WTC11 (cell line): Measurements from ENCODE around the gene ENC1. TPM values are rescaled to one million over a fixed set of nuclear protein-coding genes. Genes with fewer than 3 reads are reported as not detected.

Experiments used
- ATAC-seq: fragments of 200-7000 bp; cut with Tn5 transposase; 2 replicates; pipeline ENCODE4 v1.10.0; 2021; ENCODE audit warnings: mild to moderate bottlenecking, moderate library complexity
- CTCF ChIA-PET: fragments of 300-600 bp; sonication (Branson Sonifier 250); formaldehyde crosslinking; loops from one replicate; lab custom pipeline; 2021; ENCODE audit warnings: antibody characterized with exemption; lab: Charles Lee
- POLR2A ChIA-PET: fragments of 350-600 bp; sonication (Branson Sonifier 250); formaldehyde crosslinking; loops from one replicate; lab custom pipeline; 2021; ENCODE audit warnings: antibody characterized with exemption; lab: Charles Lee
- DNase-seq: peaks from one replicate; pipeline ENCODE4 v3.0.0; 2021; ENCODE audit warnings: low spot score
- H3K27ac Mint-ChIP-seq: 2 replicates; pipeline ENCODE4 v1.8.0; 2021; ENCODE audit warnings: mixed read lengths
- H3K27me3 Mint-ChIP-seq: 2 replicates; pipeline ENCODE4 v1.8.0; 2021; ENCODE audit warnings: low read depth, mild to moderate bottlenecking, moderate library complexity, mixed read lengths
- H3K36me3 Mint-ChIP-seq: 2 replicates; pipeline ENCODE4 v1.8.0; 2021; ENCODE audit warnings: mixed read lengths
- H3K4me1 Mint-ChIP-seq: 2 replicates; pipeline ENCODE4 v1.8.0; 2022; ENCODE audit warnings: mixed read lengths
- H3K4me3 Mint-ChIP-seq: 2 replicates; pipeline ENCODE4 v1.8.0; 2021; ENCODE audit warnings: mild to moderate bottlenecking, moderate library complexity, mixed read lengths
- H3K9me3 Mint-ChIP-seq: 2 replicates; pipeline ENCODE4 v1.8.0; 2021; ENCODE audit warnings: mixed read lengths
- CREM ChIP-seq: sonication (generic); formaldehyde crosslinking; IDR thresholded peaks from 2 replicates; pipeline ENCODE4 v1.8.1; 2022; ENCODE audit warnings: mild to moderate bottlenecking, missing genetic modification reagents, moderate library complexity
- ELF4 ChIP-seq: sonication (generic); formaldehyde crosslinking; IDR thresholded peaks from 2 replicates; pipeline ENCODE4 v1.8.1; 2022; ENCODE audit warnings: low read depth, mild to moderate bottlenecking, moderate library complexity, missing genetic modification reagents
- FOXP1 ChIP-seq: sonication (generic); formaldehyde crosslinking; IDR thresholded peaks from 2 replicates; pipeline ENCODE4 v1.8.0; 2022; ENCODE audit warnings: missing genetic modification reagents, mild to moderate bottlenecking, moderate library complexity, borderline replicate concordance
- GRHL2 ChIP-seq: fragments of 250-450 bp; sonication (Bioruptor Pico); IDR thresholded peaks from 2 replicates; pipeline ENCODE4 v1.8.0; 2022; ENCODE audit warnings: mild to moderate bottlenecking, moderate library complexity; ENCODE audit not compliant: insufficient replicate concordance, severe bottlenecking
- JAZF1 ChIP-seq: fragments of 250-450 bp; sonication (Bioruptor Pico); IDR thresholded peaks from 2 replicates; pipeline ENCODE4 v1.9.0; 2021; ENCODE audit warnings: moderate library complexity, mild to moderate bottlenecking, inconsistent platforms
- MXD4 ChIP-seq: fragments of 250-450 bp; sonication (Bioruptor Pico); IDR thresholded peaks from 2 replicates; pipeline ENCODE4 v1.8.0; 2021; ENCODE audit warnings: mild to moderate bottlenecking, moderate library complexity, borderline replicate concordance
- NFATC4 ChIP-seq: fragments of 250-450 bp; sonication (Bioruptor Pico); IDR thresholded peaks from 2 replicates; pipeline ENCODE4 v1.9.0; 2021; ENCODE audit warnings: mild to moderate bottlenecking
- NR1H2 ChIP-seq: sonication (generic); formaldehyde crosslinking; IDR thresholded peaks from 2 replicates; pipeline ENCODE4 v1.9.0; 2021; ENCODE audit warnings: mild to moderate bottlenecking, moderate library complexity, missing genetic modification reagents
- OVOL2 ChIP-seq: fragments of 250-450 bp; sonication (Bioruptor Pico); IDR thresholded peaks from 2 replicates; pipeline ENCODE4 v1.9.0; 2021; ENCODE audit warnings: mild to moderate bottlenecking, borderline replicate concordance
- SMAD4 ChIP-seq: sonication (generic); formaldehyde crosslinking; IDR thresholded peaks from 2 replicates; pipeline ENCODE4 v1.8.0; 2022; ENCODE audit warnings: mild to moderate bottlenecking, missing genetic modification reagents
- ZBTB21 ChIP-seq: sonication (generic); formaldehyde crosslinking; IDR thresholded peaks from 2 replicates; pipeline ENCODE4 v1.8.1; 2023; ENCODE audit warnings: mild to moderate bottlenecking, missing genetic modification reagents, borderline replicate concordance
- ZNF121 ChIP-seq: sonication (generic); formaldehyde crosslinking; IDR thresholded peaks from 2 replicates; pipeline ENCODE4 v1.8.0; 2023; ENCODE audit warnings: missing genetic modification reagents
- ZNF219 ChIP-seq: sonication (generic); formaldehyde crosslinking; IDR thresholded peaks from 2 replicates; pipeline ENCODE4 v1.8.0; 2023; ENCODE audit warnings: missing genetic modification reagents, mild to moderate bottlenecking, borderline replicate concordance
- ZNF671 ChIP-seq: fragments of 250-450 bp; sonication (Bioruptor Pico); IDR thresholded peaks from 2 replicates; pipeline ENCODE4 v1.8.0; 2021; ENCODE audit warnings: mild to moderate bottlenecking
- total RNA-seq: library from RNA; stranded (reverse); gene quantifications from 3 replicates; pipeline ENCODE4 v1.2.3, GENCODE V29; 2021
- TF ChIP-seq, protein P1 (sequence below): sonication (generic); formaldehyde crosslinking; IDR thresholded peaks from 2 replicates; pipeline ENCODE4 v1.8.1; 2023; ENCODE audit warnings: mild to moderate bottlenecking, moderate library complexity, missing genetic modification reagents
- TF ChIP-seq, protein P2 (sequence below): sonication (generic); formaldehyde crosslinking; conservative IDR thresholded peaks from 2 replicates; pipeline ENCODE4 v1.8.1; 2022; ENCODE audit warnings: mild to moderate bottlenecking, missing genetic modification reagents
- TF ChIP-seq, protein P3 (sequence below): sonication (generic); formaldehyde crosslinking; IDR thresholded peaks from 2 replicates; pipeline ENCODE4 v1.8.0; 2023; ENCODE audit warnings: mild to moderate bottlenecking, missing genetic modification reagents
- TF ChIP-seq, protein P4 (sequence below): sonication (generic); formaldehyde crosslinking; IDR thresholded peaks from 2 replicates; pipeline ENCODE4 v1.8.1; 2023; ENCODE audit warnings: mild to moderate bottlenecking, missing genetic modification reagents, moderate library complexity
- TF ChIP-seq, protein P5 (sequence below): fragments of 250-450 bp; sonication (Bioruptor Pico); IDR thresholded peaks from 2 replicates; pipeline ENCODE4 v1.9.0; 2021; ENCODE audit warnings: mild to moderate bottlenecking
- TF ChIP-seq, protein P6 (sequence below): fragments of 250-450 bp; sonication (Bioruptor Pico); conservative IDR thresholded peaks from 2 replicates; pipeline ENCODE4 v1.9.0; 2021; ENCODE audit warnings: mild to moderate bottlenecking

The ENC1 gene
- total RNA-seq, 1 experiment from 2014 or later = 18.3 TPM

DNA sequence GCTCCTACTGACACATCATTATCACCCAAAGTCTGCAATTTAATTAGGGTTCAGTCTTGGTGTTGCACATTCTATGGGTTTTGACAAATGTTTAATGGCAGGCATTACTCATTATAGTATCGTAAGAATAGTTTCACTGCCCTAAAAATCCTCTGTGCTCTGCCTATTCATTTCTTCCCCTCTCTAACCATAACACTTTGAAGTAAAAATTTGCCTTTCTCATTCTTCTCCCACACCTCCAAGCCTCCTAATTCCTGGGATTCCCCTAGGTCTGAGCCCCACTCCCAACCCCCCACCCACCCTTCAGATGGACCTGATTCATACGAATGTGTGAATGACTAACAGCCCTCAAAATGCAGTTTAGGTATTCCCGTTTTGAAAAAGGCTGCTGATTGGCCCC, 18.4 kb downstream of the ENC1 start:
- no peaks in the 10 kb centered on the region for H3K36me3 Mint-ChIP-seq
- H3K27me3 Mint-ChIP-seq = peaks cover 6% of the 10 kb centered on the region; the same call in 1 of the 2 replicates
- H3K27ac Mint-ChIP-seq = no peak overlapping the region
- POLR2A ChIA-PET = interaction anchor here (1.5 kb wide), 1 partner anchor 19 kb away, joined by 4 read pairs; the partner anchor contains the start of gene ENC1
- peaks cover 46% of the 10 kb centered on the region for H3K4me1 Mint-ChIP-seq
- no peaks in the 10 kb centered on the region for H3K9me3 Mint-ChIP-seq
- DNase-seq (no peak), ATAC-seq (no peak)
- CTCF ChIA-PET = no interaction called here
- no peak overlapping the region for H3K4me3 Mint-ChIP-seq
- no peak for TF ChIP-seq OVOL2 (CRISPR knock-in tag)
- TF ChIP-seq, protein P1, sequence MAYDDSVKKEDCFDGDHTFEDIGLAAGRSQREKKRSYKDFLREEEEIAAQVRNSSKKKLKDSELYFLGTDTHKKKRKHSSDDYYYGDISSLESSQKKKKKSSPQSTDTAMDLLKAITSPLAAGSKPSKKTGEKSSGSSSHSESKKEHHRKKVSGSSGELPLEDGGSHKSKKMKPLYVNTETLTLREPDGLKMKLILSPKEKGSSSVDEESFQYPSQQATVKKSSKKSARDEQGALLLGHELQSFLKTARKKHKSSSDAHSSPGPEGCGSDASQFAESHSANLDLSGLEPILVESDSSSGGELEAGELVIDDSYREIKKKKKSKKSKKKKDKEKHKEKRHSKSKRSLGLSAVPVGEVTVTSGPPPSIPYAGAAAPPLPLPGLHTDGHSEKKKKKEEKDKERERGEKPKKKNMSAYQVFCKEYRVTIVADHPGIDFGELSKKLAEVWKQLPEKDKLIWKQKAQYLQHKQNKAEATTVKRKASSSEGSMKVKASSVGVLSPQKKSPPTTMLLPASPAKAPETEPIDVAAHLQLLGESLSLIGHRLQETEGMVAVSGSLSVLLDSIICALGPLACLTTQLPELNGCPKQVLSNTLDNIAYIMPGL (CRISPR knock-in tag) = no peak
- TF ChIP-seq ZNF671 (CRISPR knock-in tag) = no peak
- no peak for TF ChIP-seq ELF4
- no peak for TF ChIP-seq ZBTB21 (CRISPR knock-in tag)
- no peak for TF ChIP-seq NR1H2 (CRISPR knock-in tag)
- TF ChIP-seq, protein P2, sequence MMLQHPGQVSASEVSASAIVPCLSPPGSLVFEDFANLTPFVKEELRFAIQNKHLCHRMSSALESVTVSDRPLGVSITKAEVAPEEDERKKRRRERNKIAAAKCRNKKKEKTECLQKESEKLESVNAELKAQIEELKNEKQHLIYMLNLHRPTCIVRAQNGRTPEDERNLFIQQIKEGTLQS = no peak
- TF ChIP-seq JAZF1 (CRISPR knock-in tag) = no peak
- no peak for TF ChIP-seq SMAD4 (CRISPR knock-in tag)
- no peak for TF ChIP-seq ZNF219 (CRISPR knock-in tag)
- TF ChIP-seq, protein P3, sequence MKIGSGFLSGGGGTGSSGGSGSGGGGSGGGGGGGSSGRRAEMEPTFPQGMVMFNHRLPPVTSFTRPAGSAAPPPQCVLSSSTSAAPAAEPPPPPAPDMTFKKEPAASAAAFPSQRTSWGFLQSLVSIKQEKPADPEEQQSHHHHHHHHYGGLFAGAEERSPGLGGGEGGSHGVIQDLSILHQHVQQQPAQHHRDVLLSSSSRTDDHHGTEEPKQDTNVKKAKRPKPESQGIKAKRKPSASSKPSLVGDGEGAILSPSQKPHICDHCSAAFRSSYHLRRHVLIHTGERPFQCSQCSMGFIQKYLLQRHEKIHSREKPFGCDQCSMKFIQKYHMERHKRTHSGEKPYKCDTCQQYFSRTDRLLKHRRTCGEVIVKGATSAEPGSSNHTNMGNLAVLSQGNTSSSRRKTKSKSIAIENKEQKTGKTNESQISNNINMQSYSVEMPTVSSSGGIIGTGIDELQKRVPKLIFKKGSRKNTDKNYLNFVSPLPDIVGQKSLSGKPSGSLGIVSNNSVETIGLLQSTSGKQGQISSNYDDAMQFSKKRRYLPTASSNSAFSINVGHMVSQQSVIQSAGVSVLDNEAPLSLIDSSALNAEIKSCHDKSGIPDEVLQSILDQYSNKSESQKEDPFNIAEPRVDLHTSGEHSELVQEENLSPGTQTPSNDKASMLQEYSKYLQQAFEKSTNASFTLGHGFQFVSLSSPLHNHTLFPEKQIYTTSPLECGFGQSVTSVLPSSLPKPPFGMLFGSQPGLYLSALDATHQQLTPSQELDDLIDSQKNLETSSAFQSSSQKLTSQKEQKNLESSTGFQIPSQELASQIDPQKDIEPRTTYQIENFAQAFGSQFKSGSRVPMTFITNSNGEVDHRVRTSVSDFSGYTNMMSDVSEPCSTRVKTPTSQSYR (CRISPR knock-in tag) = no peak
- TF ChIP-seq, protein P4, sequence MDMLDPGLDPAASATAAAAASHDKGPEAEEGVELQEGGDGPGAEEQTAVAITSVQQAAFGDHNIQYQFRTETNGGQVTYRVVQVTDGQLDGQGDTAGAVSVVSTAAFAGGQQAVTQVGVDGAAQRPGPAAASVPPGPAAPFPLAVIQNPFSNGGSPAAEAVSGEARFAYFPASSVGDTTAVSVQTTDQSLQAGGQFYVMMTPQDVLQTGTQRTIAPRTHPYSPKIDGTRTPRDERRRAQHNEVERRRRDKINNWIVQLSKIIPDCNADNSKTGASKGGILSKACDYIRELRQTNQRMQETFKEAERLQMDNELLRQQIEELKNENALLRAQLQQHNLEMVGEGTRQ = no peak
- TF ChIP-seq CREM = no peak
- no peak for TF ChIP-seq FOXP1 (CRISPR knock-in tag)
- TF ChIP-seq, protein P5, sequence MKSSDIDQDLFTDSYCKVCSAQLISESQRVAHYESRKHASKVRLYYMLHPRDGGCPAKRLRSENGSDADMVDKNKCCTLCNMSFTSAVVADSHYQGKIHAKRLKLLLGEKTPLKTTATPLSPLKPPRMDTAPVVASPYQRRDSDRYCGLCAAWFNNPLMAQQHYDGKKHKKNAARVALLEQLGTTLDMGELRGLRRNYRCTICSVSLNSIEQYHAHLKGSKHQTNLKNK (CRISPR knock-in tag) = no peak
- TF ChIP-seq, protein P6, sequence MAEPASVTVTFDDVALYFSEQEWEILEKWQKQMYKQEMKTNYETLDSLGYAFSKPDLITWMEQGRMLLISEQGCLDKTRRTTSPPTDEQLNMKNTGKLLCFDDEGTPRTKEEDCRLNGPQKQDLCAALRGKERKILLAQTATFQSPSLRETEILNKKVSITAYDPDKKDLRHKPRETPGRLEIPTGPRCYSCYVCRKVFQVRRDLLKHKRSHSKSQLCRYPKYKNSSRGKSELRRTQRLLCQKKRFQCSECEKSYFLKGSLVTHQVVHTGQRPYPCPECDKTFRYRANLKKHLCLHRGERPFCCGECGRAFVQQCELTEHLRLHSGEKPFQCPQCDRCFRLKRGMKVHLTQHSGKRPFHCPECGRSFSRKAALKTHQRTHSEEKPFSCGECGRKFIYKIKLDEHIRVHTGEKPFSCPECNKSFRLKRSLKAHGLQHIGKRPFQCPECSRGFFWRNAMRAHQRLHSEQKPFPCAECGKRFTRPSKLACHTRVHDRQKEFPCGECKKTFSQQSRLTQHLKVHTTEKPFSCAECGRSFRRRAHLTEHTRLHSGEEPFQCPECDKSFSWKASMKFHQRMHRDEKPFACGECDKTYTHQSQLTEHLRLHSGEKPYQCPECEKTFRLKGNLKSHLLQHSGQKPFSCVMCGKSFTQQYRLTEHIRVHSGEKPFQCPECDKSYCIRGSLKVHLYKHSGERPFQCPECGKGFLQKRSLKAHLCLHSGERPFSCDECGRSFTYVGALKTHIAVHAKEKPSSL = no peak
- no peak for TF ChIP-seq ZNF121 (CRISPR knock-in tag)
- no peak for TF ChIP-seq MXD4 (CRISPR knock-in tag)
- TF ChIP-seq GRHL2 = no peak
- no peak for TF ChIP-seq NFATC4 (CRISPR knock-in tag)
